ENCODE measurements around the gene FGA.

DNA sequence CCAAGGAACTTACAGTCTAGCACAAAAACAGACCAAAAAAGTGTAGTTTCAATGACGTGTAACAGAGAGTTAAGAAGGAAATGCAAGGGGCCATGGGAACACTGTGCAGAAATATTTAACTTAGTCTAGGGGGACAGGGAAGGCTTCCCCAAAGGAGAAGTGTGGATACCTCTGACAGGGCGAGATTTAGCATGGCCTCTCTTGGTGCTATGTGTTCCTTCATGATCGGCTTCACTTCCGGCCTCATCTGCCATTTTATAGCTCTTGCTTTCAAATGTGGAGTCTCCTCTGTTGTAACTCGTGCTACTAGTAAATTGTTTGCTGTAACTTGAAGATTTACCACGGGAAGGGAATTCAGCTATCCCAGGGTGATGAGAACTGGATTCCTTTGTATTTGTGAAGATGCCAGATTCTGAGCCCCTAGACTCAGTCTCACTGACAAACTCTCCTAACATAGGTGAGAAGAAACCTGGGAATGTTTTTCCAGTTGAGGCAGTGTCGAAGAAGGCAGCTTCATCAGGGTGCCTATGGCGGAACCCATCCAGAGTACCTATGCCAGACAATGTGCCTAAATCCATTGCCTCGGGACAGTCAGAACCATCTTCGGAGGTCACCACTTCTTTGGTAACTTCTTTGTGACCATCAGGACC lies 5.0 kb downstream of the FGA start:
- TF ChIP-seq POLR2A (IDR thresholded peaks at IDR 0.05; ENCODE audit: low read depth, low read length): no peak
- TF ChIP-seq POLR2AphosphoS5 (IDR thresholded peaks at IDR 0.05; ENCODE audit: low read depth, low read length): no peak
- no peak for TF ChIP-seq TAF1 (IDR thresholded peaks at IDR 0.05; ENCODE audit: low read depth, low read length)

Data from GM12891 (cell line).